Heart right ventricle (tissue), 16 donors: ENCODE results near the gene STAG1. TPM values are rescaled to one million over a fixed set of nuclear protein-coding genes. Genes with fewer than 3 reads are reported as not detected.

Experiments used
- ATAC-seq, 8 donors: fragments of 200-7000 bp; cut with Tn5 transposase; one replicate each; pipeline ENCODE4 v1.9.1; 2020; ENCODE audit warnings: mild to moderate bottlenecking in 8 of 8, moderate library complexity in 8 of 8, moderate number of reproducible peaks in 1 of 8
- DNase-seq, 2 donors: peaks; one replicate each; pipeline ENCODE4 v3.0.0-alpha.2; 2020
- H3K27ac ChIP-seq, 10 donors: fragments of 200-600 bp; sonication (generic) in 2 of 10; one replicate each; pipeline versions ENCODE4 v1.5.0 to v1.8.0; 2020 to 2022; ENCODE audit warnings: mild to moderate bottlenecking in 3 of 10
- H3K27me3 ChIP-seq, 7 donors: fragments of 200-600 bp; one replicate each; pipeline ENCODE4 v1.8.0; 2021 to 2022; ENCODE audit warnings: mild to moderate bottlenecking in 2 of 7
- H3K36me3 ChIP-seq, 9 donors: fragments of 200-600 bp; sonication (generic) in 1 of 9; one replicate each; pipeline versions ENCODE4 v1.5.0 to v1.8.0; 2020 to 2022; ENCODE audit warnings: mild to moderate bottlenecking in 2 of 9
- H3K4me1 ChIP-seq, 9 donors: fragments of 200-600 bp; sonication (generic) in 1 of 9; one replicate each; pipeline versions ENCODE4 v1.5.0 to v1.8.0; 2020 to 2022; ENCODE audit warnings: mild to moderate bottlenecking in 4 of 9
- H3K4me3 ChIP-seq, 10 donors: fragments of 200-600 bp; sonication (generic) in 2 of 10; one replicate each; pipeline versions ENCODE4 v1.5.0 to v1.8.0; 2020 to 2022; ENCODE audit warnings: mild to moderate bottlenecking in 7 of 10, moderate library complexity in 2 of 10
- H3K9me3 ChIP-seq, 11 donors: fragments of 200-600 bp in 10 of 11; sonication (generic) in 2 of 11; one replicate each; pipeline versions ENCODE4 v1.5.0 to v1.8.0; 2013 to 2022; ENCODE audit warnings: mild to moderate bottlenecking in 2 of 11, control low read depth in 1 of 11, moderate library complexity in 1 of 11
- WGBS, 2 donors: extraction: QIAGEN DNeasy Blood & Tissue Kit; methylation state at CpG; one replicate each; pipeline ENCODE4 v1.1.7; 2013; ENCODE audit warnings: inconsistent platforms in 1 of 2; 5-methylcytosine and 5-hydroxymethylcytosine counted together
- intact Hi-C, 10 donors: fragments of 100-400 bp; cut with DNase I; formaldehyde crosslinking; loops; one replicate each; pipeline versions ENCODE4 v1.11.1 to v1.14.2; 2022
- polyA plus RNA-seq, 2 donors: library from polyadenylated mRNA; stranded (reverse); fragments of 200-250 nt; gene quantifications; one replicate each; pipeline ENCODE4 v1.2.3, GENCODE V29; 2013
- total RNA-seq, 10 donors: library from RNA; stranded (reverse); fragmentation: NEBNext Ultra II Directional in 3 of 10; extraction: Animal tissue kit (Norgen Biotek cat#: 25700) in 3 of 10; gene quantifications; one replicate each; pipeline versions ENCODE4 v1.2.1 to v1.2.4, GENCODE V29; 2021 to 2023
- TF ChIP-seq, protein P1 (sequence below), 9 donors: fragments of 200-600 bp; sonication (generic) in 2 of 9; IDR thresholded peaks; one replicate each; pipeline versions ENCODE4 v1.5.0 to v1.8.0; 2021 to 2022; ENCODE audit warnings: antibody characterized with exemption in 9 of 9, mild to moderate bottlenecking in 5 of 9, moderate library complexity in 1 of 9
- donor health status: Arrhythmogenic right ventricular cardiomyopathy.
- donor health status: ischemic (EF 13 %, LVEDD 7.1; RV severe dilation, severe dysfunction).
- donor health status: healthy with polysubstance abuse.
- donor health status: DM: no; HTN: yes; CAD: no.
- donor health status: DM: no; HTN: no; CAD: no.
- donor health status: ischemic (EF 25% LVEDD 6.9; RV normal size, moderate dysfunction).
- donor health status: ischemic (EF 25% LVEDD 5.7; RV mildly dilated, moderate dysfunction).
- donor health status: healthy.
- donor health status: DM: yes; HTN: yes; CAD: no.
- donor health status: Ischemic cardiomyopathy.
- donor health status: ischemic (EF 35%, LVEDD 5.7; RV mildly dilated, moderate dysfunction).
- donor health status: nonischemic (EF 11% LVEDD 7.7; RV severe dilation, severe dysfunction).
- donor health status: DM: yes; HTN: yes; CAD: no.
- donor health status: PGD.
- donor health status: ischemic (EF 29% LVEDD 5.4; RV normal size, mild dysfunction).
- donor health status: nonischemic (EF 23%, LVEDD 6.1; RV moderate dilation, normal function).

STAG1 gene
- total and polyA plus RNA-seq, 12 donors, result 8.0 to 27.6 (median 19.6) TPM

DNA sequence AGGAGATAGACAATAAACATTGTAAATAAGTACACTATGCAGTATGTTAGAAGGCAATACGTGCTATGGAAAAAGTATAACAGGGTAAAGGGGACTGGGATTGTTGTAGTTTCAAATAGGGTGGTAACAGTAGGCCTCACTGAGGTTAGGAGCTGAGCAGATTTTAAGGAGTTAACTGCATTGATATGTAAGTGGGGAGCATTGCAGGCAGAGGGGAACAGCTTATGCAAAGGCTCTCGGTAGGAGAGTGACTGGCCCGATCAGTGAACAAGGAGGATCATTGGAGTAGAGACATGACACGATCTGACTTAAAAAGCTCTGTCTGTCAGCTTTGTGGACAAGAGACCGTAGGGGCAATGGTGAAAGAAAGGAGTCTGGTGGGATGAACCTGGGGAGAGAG lies 455.2 kb downstream of the STAG1 start:
- WGBS, 2 donors, result 75 to 77% methylated on average over 5 of the region's 5 CpGs
- no peaks in the 10 kb centered on the region for H3K27me3 ChIP-seq
- no peak overlapping the region for H3K4me3 ChIP-seq
- no peaks in the 10 kb centered on the region for H3K9me3 ChIP-seq
- no peak for ATAC-seq
- no peak overlapping the region for H3K27ac ChIP-seq
- DNase-seq, result no peak
- TF ChIP-seq, protein P1, sequence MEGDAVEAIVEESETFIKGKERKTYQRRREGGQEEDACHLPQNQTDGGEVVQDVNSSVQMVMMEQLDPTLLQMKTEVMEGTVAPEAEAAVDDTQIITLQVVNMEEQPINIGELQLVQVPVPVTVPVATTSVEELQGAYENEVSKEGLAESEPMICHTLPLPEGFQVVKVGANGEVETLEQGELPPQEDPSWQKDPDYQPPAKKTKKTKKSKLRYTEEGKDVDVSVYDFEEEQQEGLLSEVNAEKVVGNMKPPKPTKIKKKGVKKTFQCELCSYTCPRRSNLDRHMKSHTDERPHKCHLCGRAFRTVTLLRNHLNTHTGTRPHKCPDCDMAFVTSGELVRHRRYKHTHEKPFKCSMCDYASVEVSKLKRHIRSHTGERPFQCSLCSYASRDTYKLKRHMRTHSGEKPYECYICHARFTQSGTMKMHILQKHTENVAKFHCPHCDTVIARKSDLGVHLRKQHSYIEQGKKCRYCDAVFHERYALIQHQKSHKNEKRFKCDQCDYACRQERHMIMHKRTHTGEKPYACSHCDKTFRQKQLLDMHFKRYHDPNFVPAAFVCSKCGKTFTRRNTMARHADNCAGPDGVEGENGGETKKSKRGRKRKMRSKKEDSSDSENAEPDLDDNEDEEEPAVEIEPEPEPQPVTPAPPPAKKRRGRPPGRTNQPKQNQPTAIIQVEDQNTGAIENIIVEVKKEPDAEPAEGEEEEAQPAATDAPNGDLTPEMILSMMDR (IDR thresholded peaks at IDR 0.05), result no peak
- peaks cover 0 to 98% (median 25%) of the 10 kb centered on the region in 9 donors for H3K36me3 ChIP-seq
- intact Hi-C loops, result no loop called here
- no peaks in the 10 kb centered on the region for H3K4me1 ChIP-seq

DNA sequence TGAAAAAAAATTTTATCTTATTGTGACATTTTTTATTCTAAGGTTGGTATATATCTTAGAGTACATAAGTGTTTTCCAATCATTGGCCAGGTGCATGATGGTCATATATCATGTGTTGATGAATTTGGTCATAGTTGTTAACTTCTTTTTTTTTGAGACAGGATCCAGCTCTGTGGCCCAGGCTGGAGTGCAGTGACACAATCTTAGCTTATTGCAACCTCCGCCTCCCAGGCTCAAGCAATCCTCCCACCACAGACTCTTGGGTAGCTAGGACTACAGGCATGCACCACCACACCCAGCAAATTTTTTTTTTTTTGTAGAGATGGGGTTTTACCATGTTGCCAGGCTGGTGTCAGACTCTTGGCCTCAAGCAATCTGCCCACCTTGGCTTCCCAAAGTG lies 458.0 kb downstream of the STAG1 start:
- 97 to 100% methylated on average over 1 of the region's 1 CpG for WGBS, 2 donors
- Histone ChIP-seq H3K9me3 (no peaks in the 10 kb centered on the region), H3K4me1 (no peaks in the 10 kb centered on the region), H3K36me3 (peaks cover 0 to 89% (median 9%) of the 10 kb centered on the region in 9 donors), H3K27ac (no peak overlapping the region), H3K27me3 (no peaks in the 10 kb centered on the region), H3K4me3 (no peak overlapping the region)
- no peak for DNase-seq
- intact Hi-C loops, result no loop called here
- no peak for ATAC-seq
- TF ChIP-seq, protein P1 (IDR thresholded peaks at IDR 0.05), result no peak

DNA sequence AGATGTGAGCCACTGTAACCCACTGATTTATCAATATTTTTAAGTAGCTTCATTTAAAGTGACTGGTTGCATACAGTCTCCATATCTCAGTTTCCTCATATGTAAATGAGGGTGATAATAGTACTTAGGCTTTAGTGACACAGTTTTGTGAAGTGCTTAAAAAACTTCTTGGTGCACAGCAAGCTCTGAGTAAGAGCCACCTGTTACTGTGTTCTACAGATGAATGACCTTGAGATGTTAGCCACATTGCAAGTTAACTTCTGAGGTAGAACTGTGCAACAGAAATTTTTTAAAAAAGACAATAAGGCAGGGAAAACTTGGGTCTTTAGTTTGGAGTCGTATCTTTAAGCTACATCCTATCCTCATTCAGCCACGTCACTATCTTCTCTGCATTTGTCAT lies 458.9 kb downstream of the STAG1 start:
- TF ChIP-seq, protein P1 (IDR thresholded peaks at IDR 0.05), result no peak
- Histone ChIP-seq H3K9me3 (no peaks in the 10 kb centered on the region), H3K27me3 (no peaks in the 10 kb centered on the region), H3K4me1 (no peaks in the 10 kb centered on the region), H3K36me3 (peaks cover 0 to 88% (median 9%) of the 10 kb centered on the region in 9 donors), H3K27ac (no peak overlapping the region), H3K4me3 (no peak overlapping the region)
- WGBS, 2 donors, result 91 to 94% methylated on average over 2 of the region's 2 CpGs
- intact Hi-C loops, result no loop called here
- DNase-seq, result no peak
- no peak for ATAC-seq

DNA sequence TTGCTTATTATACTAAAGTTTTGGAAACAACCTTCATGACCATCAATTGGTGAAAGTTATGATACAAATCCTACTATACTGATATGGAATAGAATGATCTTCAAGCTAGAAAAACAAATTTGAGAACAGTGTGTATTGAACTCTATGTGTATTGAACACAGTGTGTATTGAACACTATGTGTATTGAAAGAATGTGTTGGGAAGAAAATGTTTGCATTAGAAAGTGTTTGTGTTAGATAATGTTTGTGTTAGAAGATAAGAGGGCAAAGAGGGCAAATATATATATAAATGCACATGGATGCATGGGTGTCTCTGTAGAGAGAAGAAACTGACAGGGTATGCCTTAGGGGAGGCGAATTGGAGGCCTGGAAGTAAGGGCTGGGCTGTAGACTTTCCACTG lies 459.7 kb downstream of the STAG1 start:
- Histone ChIP-seq H3K9me3 (no peaks in the 10 kb centered on the region), H3K27me3 (no peaks in the 10 kb centered on the region), H3K36me3 (peaks cover 0 to 88% (median 9%) of the 10 kb centered on the region in 9 donors), H3K4me1 (no peaks in the 10 kb centered on the region), H3K27ac (no peak overlapping the region), H3K4me3 (no peak overlapping the region)
- DNase-seq (no peak), ATAC-seq (no peak)
- TF ChIP-seq, protein P1 (IDR thresholded peaks at IDR 0.05), result no peak
- intact Hi-C loops, result no loop called here
- WGBS, 2 donors, result 97% methylated on average over 1 of the region's 1 CpG
